SHP77 treated with DMSO at 0.1 percent for 48 hours (cell line): ENCODE measurements around the gene SLC22A4.

Experiments
- DNase-seq: peaks from one replicate; lab custom pipeline; 2025; lab: John Stamatoyannopoulos, UW

The SLC22A4 gene

GRCh38 chr5:132376694-132377641 lies 82.8 kb downstream of the SLC22A4 start:
- no peak for DNase-seq

DNA sequence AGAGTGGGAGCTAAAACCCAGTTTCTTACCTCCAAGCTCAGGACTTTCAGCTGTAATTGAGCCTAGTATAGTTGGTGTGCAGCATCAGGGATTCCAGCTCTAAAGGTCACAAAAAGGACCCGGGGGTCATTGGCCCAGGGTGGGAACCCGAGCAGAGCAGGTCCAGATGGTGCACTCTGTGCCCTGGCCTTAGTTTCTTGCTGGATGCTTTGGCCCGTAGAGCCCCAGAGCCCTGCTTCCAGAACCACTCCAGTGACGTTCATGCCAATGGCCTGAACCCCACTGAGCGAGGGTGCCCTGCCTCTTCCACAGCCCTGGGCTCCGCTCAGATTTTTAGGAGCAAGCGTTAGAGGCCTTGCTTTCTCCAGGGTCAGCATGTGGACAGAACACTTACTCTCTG lies 83.5 kb downstream of the SLC22A4 start:
- DNase-seq: no peak

GRCh38 chr5:132378580-132378979 lies 84.4 kb downstream of the SLC22A4 start:
- no peak for DNase-seq

DNA sequence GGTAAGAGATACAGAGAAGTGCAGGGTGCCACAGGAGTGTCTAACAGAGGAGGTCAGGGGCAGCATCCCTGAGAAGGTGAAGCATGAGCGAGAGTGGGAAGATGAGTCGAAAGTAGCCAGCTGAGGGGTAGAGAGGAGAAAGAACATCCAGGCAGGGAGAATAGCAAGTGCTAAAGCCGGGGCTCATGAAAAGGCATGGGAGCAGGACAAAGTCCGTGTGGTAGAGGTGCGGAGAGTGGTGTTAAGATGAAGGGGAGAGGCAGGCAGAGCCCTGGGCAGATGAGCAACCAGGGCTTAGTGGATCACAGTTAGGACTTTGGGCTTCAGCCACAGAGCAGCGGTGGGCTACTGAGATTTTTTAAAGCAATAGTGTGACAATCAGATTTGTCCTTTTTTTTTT lies 85.9 kb downstream of the SLC22A4 start:
- DNase-seq: no peak

DNA sequence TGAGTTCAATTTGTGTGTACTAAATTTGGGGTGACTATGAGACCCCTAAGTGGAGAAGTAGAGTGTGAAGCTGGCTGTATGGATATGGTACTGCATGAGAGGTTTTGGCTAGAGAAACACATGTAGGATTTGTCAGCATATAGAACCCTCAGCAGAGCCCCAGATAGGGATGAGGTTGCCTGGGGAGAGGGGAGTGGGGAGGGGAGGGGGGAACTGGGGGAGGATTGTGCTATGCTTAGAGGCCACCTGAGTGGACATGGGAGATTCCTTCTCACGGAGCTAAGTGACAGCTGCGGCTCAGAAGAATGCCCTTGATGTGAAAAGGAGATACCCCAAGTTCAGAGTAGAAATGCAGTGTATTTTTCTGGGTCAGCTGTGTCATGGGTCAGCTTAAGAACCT lies 86.5 kb downstream of the SLC22A4 start:
- no peak for DNase-seq

GRCh38 chr5:132381614-132382013 lies 87.4 kb downstream of the SLC22A4 start:
- DNase-seq: no peak

- no peak for DNase-seq
Observed at GRCh38 chr5:132383261-132383660, 89.1 kb downstream of the SLC22A4 start.

DNA sequence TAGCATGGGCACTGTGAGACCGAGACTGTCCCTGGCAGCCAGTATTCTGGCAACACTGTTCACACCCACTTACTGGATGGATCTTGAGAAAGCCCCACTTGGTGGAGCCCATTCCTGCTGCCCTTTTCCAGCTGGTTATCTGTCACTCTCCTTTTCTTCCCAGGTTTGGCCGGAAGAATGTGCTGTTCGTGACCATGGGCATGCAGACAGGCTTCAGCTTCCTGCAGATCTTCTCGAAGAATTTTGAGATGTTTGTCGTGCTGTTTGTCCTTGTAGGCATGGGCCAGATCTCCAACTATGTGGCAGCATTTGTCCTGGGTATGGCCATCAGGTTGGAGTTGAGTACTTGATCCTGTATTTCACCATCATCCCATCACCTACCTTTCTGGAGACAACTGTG lies 89.8 kb downstream of the SLC22A4 start:
- no peak for DNase-seq

GRCh38 chr5:132384506-132385050 lies 90.4 kb downstream of the SLC22A4 start:
- no peak for DNase-seq

DNA sequence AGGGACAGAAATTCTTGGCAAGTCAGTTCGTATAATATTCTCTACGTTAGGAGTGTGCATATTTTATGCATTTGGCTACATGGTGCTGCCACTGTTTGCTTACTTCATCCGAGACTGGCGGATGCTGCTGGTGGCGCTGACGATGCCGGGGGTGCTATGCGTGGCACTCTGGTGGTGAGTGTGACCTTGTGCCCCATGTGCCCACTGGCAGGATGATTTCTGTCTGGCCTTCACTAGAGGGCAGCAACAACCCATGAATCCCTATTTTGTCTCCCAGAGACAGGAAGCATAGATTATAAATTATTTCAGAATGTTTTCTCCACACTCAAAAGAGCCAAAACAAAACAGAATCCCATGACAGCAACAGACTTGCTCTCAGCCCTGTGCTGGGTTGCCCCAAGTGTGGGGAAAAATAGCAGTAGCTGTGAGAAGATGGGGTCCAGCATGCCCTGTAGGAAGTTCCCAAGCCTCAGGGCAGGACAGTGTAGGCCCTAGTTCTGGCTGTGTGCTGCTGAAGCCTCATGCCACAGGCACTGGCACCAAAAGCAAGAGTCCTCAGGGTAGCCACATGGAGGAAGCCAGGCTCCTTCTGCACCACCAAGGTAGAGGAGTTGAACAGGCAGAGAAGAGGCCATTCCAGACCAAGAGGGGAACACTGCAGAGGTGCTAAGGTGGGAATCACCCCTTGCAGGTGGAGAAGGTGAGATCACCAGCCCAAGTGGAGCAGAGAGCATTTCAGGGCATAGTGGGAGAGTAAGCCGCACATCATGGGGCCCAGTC lies 91.3 kb downstream of the SLC22A4 start:
- DNase-seq: peak; percentile 13

DNA sequence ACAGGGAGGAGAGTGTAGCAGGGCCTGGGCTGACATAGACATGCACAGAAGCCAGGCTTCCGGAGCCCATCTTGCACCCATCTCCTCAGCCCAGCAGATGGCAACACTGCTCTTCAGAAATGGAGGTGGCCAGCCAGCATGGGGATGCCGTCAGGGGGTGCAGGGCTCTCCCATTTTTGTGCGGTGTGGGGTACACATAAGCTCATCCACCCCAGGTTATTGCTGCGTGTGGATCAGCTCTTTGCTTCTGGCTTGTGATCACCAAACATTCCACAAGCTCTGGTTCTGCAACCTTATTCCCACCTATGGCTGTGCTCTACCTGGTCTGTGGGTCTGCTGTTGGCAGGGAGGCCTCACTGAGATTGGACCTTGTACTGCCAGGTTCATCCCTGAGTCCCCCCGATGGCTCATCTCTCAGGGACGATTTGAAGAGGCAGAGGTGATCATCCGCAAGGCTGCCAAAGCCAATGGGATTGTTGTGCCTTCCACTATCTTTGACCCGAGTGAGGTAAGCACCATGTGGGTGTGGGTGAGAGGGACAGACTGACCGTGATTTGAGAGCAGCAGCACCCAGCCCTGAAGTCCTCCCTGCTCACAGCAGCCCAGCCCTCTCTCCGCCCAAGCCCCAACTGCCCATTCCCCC lies 92.6 kb downstream of the SLC22A4 start:
- DNase-seq: peak; percentile 9

DNA sequence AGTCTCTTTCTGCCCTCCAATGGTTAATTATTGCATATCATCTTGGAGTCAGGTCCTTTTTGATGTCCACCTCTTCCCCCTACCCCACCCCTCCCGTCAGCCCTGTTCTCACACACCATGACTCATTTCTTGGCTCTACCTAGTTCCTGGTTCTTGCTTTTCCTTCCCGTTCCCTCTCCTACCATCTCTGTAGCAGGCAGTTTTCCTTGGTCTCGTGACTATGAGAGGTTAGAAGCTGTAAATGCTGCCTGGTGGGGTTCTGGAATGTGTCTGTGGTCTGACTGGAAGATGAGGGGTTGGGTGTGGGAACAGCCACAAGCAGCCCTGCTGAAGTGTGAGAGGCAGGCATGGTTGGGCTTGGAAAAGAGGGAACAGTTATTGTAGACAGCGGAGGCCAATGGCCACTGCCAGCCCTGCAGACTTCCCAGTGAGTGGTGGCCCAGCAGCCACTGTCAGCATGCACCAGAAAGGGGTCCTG lies 93.5 kb downstream of the SLC22A4 start:
- DNase-seq: no peak

GRCh38 chr5:132388244-132389050 lies 94.3 kb downstream of the SLC22A4 start:
- no peak for DNase-seq

GRCh38 chr5:132389051-132389331 lies 94.8 kb downstream of the SLC22A4 start:
- DNase-seq: no peak

GRCh38 chr5:132389585-132390286 lies 95.5 kb downstream of the SLC22A4 start:
- no peak for DNase-seq

DNA sequence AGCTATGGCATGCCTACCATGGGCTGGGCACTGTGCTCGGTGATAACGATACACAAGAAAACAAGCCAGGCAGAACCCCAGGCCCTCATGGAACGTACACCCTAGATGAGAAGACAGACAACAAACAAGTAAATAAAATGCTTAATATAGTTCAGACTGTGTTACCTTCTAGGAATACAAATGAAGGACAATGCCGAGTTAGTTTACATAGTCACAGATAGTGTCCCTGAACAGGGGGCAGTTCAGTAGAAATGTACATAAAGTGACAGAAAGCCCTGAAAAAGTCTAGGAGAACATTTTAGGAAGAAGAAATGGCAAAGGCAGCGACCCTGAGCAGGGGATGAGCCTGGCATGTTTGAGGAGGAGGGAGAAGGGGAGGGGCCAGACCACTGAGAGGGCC lies 97.1 kb downstream of the SLC22A4 start:
- DNase-seq: no peak

- DNase-seq: no peak
Observed at GRCh38 chr5:132391870-132392269, 97.7 kb downstream of the SLC22A4 start.

GRCh38 chr5:132392411-132392810 lies 98.2 kb downstream of the SLC22A4 start:
- DNase-seq: no peak

DNA sequence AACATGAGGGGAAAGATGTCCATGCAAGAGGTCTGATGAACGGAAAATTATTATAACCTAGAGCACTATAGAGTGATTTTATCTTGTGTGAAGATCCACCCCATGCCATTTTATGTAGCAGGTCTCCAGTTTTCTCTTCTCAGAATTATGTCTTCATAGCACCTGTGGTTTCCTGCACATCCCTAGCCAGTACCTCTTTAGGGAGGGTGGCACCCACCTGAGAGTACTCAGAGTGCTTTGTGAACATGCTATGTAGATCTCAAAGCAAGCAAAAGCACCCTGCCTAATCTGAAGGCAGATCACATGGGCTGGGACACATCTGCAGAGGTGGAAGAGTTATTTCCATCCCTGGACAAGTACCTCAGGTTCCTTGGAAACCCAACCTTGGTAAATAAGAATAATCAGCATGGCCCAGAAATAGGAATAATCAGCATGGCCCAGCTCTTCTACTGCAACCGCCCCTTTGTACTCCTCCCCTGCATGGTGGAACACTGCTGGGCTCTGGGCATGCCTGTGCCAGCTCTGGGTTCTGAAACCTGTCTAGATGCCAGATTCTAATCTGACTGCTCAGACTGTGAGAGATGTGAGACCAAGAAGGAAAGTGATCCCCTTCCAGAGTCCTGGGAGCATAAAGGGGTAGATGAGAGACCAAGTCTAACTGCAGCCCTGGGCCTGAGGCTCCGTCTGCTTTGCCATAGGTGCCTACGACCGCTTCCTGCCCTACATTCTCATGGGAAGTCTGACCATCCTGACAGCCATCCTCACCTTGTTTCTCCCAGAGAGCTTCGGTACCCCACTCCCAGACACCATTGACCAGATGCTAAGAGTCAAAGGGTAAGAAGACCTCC lies 99.0 kb downstream of the SLC22A4 start:
- DNase-seq: no peak
